ENCODE measurements around the gene ATG4D.
"Not testable (repeated sequence)": the region's sequence is repeated elsewhere in the genome, so short reads cannot be mapped to it uniquely, and the experiment has no call there.

The ATG4D gene

DNA sequence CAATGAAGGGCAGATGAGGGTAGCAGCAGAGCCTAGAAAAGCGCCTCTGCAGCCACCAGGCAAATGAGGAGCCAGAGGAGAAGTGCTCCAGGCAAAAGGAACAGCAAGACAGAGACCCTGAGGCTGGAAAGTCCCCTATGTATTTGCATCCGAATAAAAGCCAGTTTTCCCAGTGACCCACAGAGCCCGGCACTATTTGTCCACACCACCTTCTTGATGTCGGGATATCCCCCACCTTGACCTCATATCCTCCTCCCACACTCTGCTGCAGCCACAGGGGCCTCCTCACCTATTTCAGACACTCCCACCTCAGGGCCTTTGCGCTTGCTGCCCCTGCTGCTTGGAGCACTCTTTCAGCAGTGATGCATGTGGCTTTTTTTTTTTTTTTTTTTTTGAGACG, 6.6 kb downstream of the ATG4D start:
- in situ Hi-C loops (cut with HindIII; ENCODE audit: low sequenced_read_pairs), result no loop called here

DNA sequence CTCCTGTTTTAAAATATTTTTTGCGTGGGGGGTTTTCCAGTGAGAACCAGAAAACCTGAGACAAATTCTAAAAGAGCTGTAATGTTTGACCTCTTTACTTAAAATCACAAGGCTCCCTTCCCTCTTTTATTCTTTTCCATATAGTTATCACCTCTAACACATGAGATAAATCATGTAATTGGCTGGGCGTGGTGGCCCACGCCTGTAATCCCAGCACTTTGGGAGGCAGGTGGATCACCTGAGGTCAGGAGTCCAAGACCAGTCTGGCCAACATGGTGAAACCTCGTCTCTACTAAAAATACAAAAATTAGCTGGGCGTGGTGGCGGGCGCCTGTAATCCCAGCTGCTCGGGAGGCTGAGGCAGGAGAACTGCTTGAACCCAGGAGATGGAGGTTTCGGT, 7.3 kb downstream of the ATG4D start:
- in situ Hi-C loops (cut with HindIII; ENCODE audit: low sequenced_read_pairs), result not testable (repeated sequence)

DNA sequence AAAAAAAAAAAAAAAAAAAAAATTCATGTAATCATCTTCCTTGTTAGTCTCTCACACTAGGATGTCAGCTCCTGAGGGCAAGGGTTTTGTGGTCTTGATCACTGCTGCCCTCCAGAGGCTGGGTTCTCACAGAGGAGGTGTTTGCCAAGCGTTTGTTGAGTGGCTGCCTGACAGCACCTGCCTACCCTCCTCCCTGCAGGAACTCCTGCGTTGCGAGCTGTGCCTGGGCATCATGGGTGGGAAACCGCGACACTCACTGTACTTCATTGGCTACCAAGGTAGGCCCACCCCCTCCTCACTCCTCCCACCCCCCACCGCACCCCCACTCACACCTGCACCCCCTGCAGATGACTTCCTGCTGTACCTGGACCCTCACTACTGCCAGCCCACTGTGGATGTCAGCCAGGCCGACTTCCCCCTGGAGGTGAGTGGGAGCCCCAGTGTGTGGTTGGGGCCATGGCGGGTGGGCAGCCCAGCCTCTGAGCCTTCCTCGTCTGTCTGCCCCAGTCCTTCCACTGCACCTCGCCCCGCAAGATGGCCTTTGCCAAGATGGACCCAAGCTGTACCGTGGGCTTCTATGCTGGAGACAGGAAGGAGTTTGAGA, 8.1 kb downstream of the ATG4D start:
- in situ Hi-C loops (cut with HindIII; ENCODE audit: low sequenced_read_pairs), result no loop called here

DNA sequence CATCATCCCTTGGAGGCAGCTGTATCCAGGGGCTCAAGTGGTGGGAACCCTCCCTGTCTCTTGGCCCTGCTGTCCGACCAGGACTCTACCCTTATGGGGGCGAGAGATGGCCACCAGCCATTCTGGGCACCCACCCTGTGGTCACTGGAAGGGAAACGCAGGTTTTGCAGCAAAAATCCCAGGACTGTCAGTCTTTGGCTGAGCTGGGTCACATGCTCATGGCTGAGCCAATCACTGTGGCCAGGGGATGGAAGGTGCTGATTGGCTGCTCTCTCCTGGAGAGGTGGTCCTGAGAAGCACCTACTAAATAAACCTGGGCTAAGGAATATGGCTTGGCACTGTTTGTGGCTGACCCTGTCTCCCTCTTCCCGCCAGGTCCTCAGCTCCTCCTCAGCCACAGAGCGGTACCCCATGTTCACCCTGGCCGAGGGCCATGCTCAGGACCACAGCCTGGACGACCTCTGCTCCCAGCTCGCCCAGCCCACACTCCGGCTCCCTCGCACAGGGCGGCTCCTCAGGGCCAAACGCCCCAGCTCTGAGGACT, 8.9 kb downstream of the ATG4D start:
- in situ Hi-C loops (cut with HindIII; ENCODE audit: low sequenced_read_pairs), result no loop called here

DNA sequence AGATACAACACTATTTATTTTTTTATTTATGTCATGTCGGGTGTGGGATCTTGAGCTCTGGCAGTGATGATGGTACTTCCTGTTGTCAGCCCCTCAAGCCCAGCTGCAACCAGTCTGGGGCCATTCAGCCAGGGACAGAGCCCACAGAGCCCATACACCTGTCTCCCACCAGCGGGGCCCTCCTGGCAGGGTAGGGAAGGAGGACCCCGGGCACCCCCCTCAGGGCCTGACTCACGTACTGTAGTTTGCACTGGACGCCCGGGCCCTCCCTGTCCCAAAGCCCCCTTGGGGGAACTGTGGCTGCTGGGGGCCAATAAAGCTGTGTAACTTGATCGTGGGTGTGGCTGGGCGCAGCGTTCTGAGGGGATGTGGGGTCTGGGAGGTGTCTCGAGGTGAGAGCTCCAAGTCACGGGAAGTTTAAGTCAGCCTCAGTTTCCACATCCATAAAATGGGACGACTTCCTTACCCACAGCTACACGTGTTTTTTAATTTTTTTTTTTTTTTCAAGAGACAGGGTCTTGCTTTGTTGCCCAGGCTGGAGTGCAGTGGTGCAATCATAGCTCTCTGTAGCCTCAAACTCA, 9.5 kb downstream of the ATG4D start:
- in situ Hi-C loops (cut with HindIII; ENCODE audit: low sequenced_read_pairs), result no loop called here

DNA sequence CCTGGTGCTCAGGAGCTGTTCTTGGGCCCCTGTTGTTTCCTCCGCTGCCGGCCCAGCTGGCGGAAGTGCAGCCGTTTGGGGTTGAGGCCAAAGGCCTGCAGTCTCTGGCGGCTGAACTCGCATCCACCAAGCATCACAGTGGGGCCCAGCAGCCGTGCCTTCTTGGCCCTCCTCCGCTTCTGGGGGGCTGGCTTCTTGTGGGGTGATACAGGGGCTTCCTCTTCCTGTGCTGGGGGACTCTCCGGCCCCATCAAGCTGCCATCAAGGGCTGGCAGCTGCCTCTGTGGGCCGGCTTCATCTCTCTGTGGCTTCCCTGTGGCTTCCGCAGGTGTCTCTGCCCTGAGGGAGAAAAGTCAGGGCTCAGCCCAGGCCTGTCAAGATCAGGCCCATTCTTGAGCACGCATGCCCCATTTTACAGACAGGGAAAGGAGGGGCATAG, 10.3 kb downstream of the ATG4D start:
- in situ Hi-C loops (cut with HindIII; ENCODE audit: low sequenced_read_pairs), result no loop called here

DNA sequence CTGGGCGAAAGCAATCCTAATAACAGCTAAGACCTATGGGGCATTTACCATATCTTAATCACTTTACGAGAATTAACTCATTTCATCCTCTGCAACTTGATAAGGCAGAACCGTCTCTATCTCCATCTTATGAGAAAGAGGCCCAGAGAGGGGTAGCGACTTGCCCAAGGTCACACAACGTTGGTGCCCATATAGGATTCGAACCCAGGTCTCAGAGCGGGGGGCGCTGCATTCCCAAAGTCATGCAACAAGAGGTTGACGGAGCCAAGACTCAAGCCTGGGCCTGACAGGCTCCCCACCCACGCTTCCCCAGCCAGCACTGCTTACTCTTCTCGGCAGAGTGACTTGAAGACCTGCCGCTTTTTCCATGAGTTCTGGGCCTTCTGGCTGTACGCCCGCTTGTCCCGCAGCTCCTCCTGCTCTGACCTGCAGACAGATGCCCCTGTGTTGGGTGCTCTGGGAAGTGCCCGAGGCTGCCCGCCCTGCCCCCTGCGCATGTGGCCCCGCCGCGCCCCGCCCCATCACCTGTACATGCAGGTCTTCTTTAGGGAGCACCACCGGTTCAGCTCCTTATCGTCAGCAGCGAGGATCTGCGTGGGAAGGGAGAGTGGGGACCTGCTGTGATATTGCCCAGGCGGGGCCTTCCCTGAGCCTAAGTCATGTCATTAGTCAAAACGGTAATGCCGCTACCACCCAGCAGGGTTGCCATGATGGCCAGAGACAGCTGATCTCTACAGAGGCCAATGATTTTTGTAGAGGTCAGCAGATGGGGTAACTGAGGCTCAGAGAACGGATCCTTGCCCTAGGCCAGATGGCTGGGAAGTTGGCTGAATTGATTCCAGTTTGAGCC, 11.3 kb downstream of the ATG4D start:
- in situ Hi-C loops (cut with HindIII; ENCODE audit: low sequenced_read_pairs), result no loop called here

DNA sequence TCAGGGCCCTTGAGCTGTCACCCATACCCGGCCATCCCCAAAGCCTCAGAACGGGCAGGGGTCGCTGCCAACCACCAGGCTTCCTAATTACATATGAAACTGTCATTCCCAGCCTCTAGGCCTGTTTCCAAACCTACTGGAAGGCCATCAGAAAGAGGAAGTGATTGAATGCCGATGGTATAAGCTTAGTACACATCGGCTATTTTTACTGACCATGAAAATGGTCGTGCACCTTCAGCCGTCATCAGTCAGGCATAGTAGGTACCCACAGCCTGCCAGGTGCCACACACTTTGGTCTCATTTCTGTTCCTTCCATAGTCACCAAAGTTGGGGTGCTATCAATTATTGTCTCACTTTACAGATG, 11.9 kb downstream of the ATG4D start:
- in situ Hi-C loops (cut with HindIII; ENCODE audit: low sequenced_read_pairs), result no loop called here

DNA sequence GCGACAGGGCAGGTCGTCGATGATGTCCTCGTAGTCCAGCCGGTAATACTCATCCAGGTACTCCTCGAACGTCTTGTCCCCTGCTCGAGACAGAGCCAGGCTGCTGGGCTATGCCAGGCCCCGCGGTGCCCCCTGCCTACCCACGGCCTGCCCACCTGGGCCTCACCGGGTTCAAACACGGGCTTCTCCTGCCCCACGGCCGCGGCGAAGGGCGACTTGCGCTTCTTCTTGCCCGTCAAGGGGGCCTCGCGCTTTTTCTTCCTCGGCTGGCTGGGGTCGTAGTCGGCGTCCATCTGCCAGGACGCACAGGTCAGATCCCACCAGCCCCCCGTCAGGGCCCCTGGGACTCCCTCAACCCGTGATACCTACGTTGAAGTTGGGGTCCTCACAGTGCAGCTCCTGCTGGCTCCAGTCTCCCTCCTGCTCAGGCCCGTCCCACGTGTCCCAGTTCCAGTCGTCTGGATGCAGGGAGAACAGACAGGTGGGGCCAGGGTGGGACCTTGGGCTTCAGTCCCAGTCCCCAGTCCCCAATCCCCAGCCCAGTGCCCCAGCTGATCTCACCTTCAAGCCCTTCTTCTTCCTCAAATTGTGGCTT, 14.0 kb downstream of the ATG4D start:
- in situ Hi-C loops (cut with HindIII; ENCODE audit: low sequenced_read_pairs), result no loop called here

DNA sequence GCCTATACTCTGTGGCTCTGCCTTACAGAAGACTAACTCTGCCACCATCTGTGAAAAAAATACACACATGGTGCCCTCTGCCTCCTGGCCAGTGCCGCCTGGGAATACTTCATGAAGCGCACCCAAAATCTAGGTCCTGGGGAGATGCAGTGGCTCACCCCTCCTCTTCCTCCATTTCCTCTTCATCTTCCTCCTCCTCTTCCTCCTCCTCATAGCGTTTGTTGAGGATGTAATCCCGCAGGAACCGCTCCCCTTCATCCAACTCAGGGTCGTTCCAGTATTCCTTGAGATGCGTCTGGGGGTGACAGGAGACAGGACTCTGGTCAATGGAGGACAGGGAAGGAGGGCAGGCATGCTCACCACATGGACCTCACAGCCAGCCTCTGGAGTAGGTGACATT, 16.4 kb downstream of the ATG4D start:
- in situ Hi-C loops (cut with HindIII; ENCODE audit: low sequenced_read_pairs), result no loop called here

DNA sequence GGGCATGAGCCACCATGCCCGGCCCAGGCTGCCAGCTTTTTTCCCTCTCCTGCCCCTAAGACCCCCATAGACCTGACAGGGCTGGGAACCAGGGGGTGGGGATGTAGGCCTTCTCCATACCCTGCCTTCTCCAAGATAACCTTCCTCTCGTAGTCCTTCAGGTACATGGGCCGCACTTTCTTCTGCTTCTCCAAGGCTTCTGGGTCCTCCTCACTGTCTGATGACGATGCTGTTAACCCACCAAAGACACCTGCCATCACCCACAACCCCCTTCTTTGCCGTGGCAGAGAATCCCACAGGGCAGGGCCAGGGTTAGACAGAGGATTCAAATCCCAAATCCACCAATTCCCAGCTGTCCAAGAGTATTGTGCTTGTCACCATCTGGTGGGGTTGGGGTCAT, 18.9 kb downstream of the ATG4D start:
- in situ Hi-C loops (cut with HindIII; ENCODE audit: low sequenced_read_pairs), result no loop called here

DNA sequence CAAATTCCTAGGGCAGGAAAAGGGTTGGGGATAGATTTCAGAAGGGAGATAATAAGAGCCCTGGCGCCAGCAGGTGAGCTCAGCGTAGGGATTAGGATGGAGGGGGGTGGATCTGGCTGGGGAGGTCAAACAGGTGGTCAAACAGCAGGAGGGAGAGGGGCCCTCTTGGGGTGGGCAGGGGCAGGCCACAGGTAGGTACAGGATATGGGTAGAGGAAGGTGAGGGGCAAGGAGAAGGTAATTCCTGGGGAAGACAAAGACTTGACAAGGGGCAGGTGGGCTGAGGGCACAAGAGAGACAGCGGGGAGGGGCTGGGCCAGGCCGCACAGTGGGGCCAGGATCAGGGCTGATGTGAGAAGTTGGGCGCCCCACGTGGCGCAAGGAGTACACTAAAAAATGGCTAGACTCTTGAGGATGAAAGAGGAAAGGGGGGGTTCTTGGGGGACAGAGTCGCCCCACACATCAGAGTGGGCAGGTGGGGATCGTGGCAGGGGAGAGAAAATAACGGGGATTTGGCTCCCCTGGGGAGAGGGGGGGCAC, 21.4 kb downstream of the ATG4D start:
- in situ Hi-C loops (cut with HindIII; ENCODE audit: low sequenced_read_pairs), result no loop called here

DNA sequence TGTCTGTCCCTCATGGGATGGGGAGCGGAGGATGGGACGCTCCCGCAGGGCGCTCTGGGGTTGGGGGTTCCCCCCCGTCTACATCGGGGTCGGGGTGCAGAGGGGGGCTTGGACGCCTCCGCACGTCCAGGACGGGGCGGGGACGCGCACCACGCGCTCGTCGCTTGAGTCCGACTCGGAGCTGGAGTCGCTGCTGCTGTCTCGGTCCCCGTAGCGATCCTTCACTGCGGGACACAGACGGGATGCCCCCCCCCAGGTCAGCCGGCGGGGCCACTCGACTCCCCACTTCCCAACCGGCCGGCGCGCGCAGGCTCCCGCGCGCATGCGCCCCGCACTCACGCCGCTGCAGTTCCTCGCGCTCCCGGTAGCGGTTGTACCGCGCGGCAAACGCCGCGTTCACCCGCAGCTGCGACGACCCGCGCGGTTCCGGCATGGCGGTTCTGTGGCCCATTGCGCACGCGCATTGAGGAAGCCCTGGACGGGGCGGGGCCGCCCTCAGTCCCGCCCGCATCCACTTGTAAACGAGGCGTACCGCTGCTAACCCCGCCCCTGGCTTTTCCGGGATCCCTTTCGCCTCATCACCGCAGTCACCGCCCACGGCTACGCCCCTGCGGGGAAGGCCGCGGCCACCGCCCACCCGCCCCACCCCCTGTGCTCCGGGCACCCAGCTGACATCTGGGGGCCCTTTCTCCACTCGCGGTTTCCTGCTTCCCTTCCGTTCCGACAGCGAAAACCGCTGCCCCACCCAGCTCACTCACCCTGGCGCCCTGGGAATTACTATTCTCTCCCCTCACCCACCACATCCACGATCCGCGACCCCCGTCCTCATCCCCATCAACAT, 22.1 kb downstream of the ATG4D start, which contains the start of gene KRI1:
Gene KRI1 (minus strand): TSS at position 444 of the 841 bp plus-strand sequence. CDS start 11 bp downstream, at position 433.
- in situ Hi-C loops (cut with HindIII; ENCODE audit: low sequenced_read_pairs), result no loop called here

DNA sequence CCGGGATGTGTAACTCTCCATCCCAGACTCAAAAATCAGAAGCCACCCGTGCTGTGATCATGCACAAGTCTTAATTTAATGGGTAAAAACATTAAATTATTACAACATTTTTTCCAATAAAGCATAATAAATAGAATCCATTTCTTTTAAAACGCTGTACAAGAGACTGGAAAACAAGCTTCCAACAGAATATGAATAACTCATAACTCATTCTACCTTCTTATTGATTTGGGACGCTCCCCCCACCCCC, 22.6 kb downstream of the ATG4D start:
- in situ Hi-C loops (cut with HindIII; ENCODE audit: low sequenced_read_pairs), result no loop called here

DNA sequence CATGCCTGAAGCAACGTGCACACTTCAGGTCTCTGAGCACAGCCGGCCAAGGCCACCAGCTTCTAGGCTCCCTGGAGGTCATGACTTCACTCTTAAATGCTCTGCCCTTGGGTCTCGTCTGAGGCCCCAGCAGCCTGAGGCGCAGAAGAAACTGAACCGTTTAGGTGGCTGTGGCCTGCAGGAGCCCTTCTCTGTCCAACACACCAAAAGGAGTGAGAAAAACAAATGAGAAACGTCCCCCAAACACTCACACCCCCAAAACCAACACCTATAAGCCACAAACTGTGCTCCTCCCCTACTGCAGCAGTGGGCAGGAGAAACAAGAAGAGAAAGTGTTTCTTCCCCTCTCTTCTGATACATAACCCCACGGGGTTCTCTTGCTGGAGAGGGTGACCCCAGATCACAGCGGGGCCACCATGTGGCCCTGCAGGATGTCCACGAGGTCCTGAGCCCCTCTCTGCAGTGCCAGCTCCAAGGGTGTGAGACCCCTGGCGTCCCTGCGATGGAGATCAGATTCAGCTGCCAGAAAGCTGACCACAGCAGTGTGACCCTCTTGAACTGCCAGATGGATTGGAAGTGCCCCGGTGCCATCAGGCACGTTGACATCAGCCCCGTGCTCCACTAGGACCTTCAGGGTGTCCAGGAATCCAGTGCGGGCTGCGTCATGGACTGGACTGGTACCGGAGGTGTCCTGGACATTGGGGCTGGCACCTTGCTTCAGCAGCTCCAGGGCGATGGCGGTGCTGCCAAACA, 23.1 kb downstream of the ATG4D start:
- in situ Hi-C loops (cut with HindIII; ENCODE audit: low sequenced_read_pairs), result no loop called here

DNA sequence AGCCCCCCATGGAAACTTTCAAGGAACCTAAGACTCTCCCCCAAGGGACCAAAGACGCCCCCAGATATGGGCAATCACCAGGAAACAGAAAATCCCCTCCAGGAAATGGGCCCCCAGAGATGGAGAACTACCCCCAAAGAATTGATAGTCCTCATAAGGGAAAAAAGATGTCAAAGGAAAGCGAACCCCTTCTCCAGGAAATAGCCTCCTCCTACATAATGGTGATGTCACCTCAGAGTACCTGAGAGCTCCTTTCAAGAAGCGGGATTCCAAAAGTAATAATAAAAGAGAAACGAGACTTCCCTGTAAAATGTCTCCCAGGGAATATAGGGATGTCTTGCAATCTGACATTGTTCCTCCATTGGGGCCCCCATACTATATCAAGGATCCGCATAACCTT, 24.0 kb downstream of the ATG4D start:
- in situ Hi-C loops (cut with HindIII; ENCODE audit: low sequenced_read_pairs), result no loop called here

DNA sequence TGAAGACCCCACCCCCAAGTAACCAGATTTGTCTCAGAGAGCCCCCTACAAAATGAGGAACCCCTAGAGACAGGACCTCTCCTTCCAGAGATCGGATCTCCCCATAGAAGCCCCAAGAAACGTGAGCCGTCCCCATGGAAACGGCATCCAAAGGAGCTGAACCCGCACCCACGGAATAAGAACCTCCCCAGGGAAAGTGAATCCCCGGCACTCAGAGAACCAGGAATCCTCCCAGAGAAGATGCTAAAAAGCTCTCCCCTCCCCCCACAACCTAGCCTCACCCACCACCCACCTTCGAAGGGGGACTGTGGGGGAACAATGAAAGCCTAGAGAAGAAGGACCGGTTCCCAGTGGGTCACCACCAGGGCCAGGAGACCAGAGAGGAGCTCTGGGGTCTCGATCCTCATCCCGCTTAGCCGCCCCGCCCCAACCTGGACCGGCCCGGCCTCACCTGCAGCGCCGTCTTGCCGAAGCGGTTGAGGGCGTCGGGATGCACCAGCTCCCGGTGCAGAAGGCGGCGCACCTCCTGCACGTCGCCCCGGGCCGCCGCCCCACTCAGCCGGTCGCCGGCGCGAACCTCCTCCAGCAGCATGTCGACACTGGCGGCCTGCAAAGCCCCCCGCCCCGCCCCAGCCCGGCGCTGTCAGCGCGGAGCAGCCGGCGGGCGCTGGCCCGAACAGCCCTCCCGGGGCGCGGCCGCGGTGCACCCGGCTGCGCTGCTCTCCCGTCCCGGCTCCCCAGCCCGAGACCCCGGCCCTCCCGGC, 24.5 kb downstream of the ATG4D start:
- in situ Hi-C loops (cut with HindIII; ENCODE audit: low sequenced_read_pairs), result no loop called here

DNA sequence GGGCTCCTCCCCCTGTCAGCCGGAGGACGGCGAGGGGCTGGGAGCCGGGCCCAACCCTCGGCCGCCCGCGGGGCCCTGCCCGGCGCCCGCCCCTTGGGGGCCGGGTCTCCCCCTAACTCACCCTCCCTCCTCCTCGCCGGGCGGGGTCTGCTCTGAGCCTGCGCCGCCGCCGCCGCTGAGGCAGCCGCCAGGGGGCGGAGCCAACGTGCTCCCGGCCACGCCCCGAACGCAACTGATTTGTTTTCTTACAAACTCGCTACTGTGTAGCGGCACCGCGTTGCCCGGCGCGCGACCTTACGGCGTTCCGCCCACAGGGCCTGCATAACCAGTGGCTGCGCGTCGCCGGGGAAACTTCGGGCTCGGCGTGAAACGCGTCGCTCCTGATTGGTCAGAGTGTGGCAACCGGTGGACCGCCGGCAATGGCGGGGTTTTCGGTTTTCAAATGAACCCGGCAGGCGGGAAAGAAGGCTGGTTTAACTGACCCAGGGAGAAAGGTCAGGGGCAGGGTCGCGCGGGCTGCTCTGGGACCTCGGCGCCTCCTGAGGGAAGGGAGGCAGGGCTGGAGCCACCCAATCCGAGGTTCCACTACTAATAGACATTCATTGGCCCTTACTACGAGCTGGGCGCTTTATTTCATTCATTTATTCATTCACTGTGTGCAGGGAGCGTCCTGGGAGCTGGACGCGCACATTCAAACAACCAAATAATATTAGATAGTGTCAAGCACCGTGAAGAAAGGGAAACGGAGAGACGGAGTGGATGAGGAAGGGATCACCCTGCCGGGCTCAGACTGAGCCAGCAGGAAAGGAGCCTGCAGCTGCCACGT, 25.3 kb downstream of the ATG4D start, which contains the start of gene CDKN2D:
Gene CDKN2D (minus strand): TSS at position 154 of the 826 bp plus-strand sequence. CDS start 326 bp downstream, outside the sequence.
- in situ Hi-C loops (cut with HindIII; ENCODE audit: low sequenced_read_pairs), result no loop called here

All from DLD1 (cell line).